Stomach smooth muscle (tissue), 2 donors: Measurements from ENCODE around the gene CYP2C9.

ENCODE experiments used
- H3K27ac ChIP-seq: one replicate; pipeline ENCODE4 v1.7.0; 2013; ENCODE audit warnings: mild to moderate bottlenecking, low read length, inconsistent platforms
- H3K27me3 ChIP-seq, 2 donors: one replicate each; pipeline ENCODE4 v1.7.0; 2013; ENCODE audit warnings: low read length in 2 of 2; ENCODE audit not compliant: insufficient read depth in 2 of 2, control insufficient read depth in 1 of 2
- H3K36me3 ChIP-seq, 2 donors: one replicate each; pipeline ENCODE4 v1.7.0; 2013; ENCODE audit warnings: low read length in 2 of 2; ENCODE audit not compliant: control insufficient read depth in 2 of 2, insufficient read depth in 2 of 2
- H3K4me1 ChIP-seq: one replicate; pipeline ENCODE4 v1.7.0; 2013; ENCODE audit warnings: low read length; ENCODE audit not compliant: control insufficient read depth, insufficient read depth
- H3K4me3 ChIP-seq, 2 donors: one replicate each; pipeline ENCODE4 v1.7.0; 2013; ENCODE audit warnings: low read length in 2 of 2
- H3K9ac ChIP-seq, 2 donors: one replicate each; pipeline ENCODE4 v1.7.0; 2013; ENCODE audit warnings: low read length in 2 of 2, mild to moderate bottlenecking in 1 of 2
- H3K9me3 ChIP-seq, 2 donors: one replicate each; pipeline ENCODE4 v1.7.0; 2013; ENCODE audit warnings: low read length in 2 of 2; ENCODE audit not compliant: control insufficient read depth in 2 of 2
- donor health status: healthy.
- donor health status: Pancreatic carcinoma.

CYP2C9 gene

DNA sequence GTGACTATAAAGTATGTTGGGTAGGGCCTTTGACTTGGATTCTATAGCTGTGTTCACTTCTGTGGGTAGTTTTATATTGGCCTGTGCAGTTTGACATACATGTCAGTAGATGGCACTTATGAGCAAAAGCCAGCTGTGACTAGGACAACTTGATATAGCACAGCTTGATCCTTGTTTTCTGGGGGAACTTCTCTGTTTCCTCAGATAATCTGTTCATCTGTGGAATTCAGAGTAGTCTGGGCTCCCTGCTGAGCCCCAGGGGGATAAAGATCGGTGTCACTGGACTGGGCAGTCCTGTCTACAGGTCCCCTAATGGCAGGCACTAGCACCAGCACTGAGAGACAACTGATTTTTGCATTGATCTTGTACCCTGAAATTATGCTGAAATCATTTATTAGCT is 25.4 kb downstream of the CYP2C9 start:
- Histone ChIP-seq H3K9ac (no peak overlapping the region), H3K36me3 (no peaks in the 10 kb centered on the region), H3K27ac (no peak overlapping the region), H3K9me3 (no peaks in the 10 kb centered on the region), H3K4me1 (no peaks in the 10 kb centered on the region), H3K4me3 (no peak overlapping the region), H3K27me3 (no peaks in the 10 kb centered on the region)

DNA sequence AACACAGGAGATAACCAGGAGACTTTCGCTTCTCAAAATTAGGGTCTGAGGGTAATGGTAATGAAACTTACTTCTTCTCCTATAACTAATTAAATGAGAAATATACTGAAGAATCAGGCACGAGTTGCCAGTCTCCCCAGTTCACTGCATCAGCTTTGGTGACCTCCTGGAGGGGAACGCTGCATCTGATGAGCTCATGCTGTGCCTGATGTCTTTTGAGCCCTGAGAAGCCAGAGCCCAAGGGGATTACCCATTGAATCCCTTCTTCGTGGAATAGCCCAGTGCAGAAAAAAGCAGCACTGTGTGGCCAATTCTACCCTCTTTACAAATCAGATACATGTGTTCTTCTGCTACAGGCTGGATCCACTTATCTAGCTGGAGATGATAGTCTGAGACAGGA is 45.1 kb downstream of the CYP2C9 start:
- no peaks in the 10 kb centered on the region for H3K36me3 ChIP-seq

DNA sequence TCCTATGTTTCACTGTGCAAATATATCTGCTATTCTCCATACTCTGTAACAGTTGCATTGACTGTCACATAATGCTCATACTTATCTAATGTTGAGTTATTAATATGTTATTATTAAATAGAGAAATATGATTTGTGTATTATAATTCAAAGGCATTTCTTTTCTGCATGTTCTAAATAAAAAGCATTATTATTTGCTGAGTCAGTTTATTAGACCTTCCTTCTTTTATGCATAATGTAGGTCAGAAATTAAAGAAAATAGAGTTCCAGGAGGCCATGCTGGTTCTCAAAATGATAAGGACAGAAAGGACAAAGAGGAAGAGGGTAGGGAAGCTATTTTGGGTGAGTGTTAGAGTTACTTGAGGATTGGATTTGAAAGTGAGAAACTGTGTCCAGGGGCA is 50.7 kb downstream of the CYP2C9 start:
- Histone ChIP-seq H3K27me3 (no peaks in the 10 kb centered on the region), H3K36me3 (no peaks in the 10 kb centered on the region), H3K4me3 (no peak overlapping the region), H3K27ac (no peak overlapping the region), H3K4me1 (no peaks in the 10 kb centered on the region), H3K9ac (no peak overlapping the region), H3K9me3 (peaks cover 4 to 20% of the 10 kb centered on the region in 2 donors)

More for the DNA sequence above, 45.1 kb downstream of the CYP2C9 start:
- Histone ChIP-seq H3K4me3 (no peak overlapping the region), H3K9me3 (peaks cover 0 to 3% of the 10 kb centered on the region in 2 donors), H3K27me3 (no peaks in the 10 kb centered on the region), H3K4me1 (no peaks in the 10 kb centered on the region), H3K9ac (no peak overlapping the region), H3K27ac (no peak overlapping the region)

DNA sequence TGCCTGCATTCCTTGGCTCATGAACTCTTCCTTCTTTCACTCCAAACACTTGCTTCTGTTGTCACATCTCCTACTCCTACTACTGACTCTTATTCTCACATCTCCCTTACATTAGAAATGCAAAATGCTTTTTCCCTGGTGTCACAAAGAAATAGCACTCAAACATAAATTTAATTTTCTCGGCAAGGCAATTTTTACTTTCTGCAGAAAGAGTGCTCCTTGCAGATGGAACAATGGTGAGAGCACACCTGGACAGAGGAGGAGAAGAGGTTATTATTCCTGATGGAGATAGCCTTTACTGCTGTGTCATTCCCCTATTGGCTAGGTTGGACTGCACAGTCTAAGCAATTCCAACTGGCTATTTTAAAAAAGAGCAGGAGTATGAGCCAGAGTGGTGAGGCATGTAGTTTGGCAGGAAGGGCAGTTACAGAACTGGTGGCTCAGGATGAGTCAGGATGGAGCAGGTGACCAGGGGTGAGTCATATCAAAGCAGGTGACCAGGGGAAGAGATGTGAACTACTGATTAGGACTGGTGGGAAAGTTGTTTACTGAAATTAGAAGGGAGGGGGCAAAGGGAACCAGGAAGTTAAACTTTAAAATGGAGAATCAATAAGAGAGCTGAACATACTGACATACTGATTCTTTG is 52.9 kb downstream of the CYP2C9 start:
- H3K9me3 ChIP-seq = peaks cover 4 to 20% of the 10 kb centered on the region in 2 donors
- H3K36me3 ChIP-seq = no peaks in the 10 kb centered on the region
- no peaks in the 10 kb centered on the region for H3K27me3 ChIP-seq
- no peak overlapping the region for H3K9ac ChIP-seq
- H3K4me1 ChIP-seq = no peaks in the 10 kb centered on the region
- H3K4me3 ChIP-seq = no peak overlapping the region
- no peak overlapping the region for H3K27ac ChIP-seq

DNA sequence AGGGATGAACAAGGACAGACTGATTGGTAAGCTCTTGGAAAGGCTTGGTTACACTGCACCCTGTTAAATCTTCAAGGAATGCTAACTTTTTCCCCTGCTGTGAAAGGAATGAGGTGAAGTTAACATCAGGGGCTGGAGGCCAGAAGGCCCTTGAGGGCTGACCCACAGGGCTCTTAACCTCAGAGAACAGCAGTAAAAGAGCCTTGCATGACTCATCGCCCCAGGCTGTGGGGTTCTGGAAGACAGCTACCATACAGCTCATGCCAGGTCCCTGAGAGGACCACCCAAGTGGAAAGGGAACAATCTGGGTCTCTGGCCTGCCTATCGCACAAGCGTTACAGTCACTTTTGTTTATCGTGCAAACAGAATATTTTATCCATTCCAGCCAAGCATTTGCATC is 54.4 kb downstream of the CYP2C9 start:
- Histone ChIP-seq H3K9ac (no peak overlapping the region), H3K27ac (no peak overlapping the region)

DNA sequence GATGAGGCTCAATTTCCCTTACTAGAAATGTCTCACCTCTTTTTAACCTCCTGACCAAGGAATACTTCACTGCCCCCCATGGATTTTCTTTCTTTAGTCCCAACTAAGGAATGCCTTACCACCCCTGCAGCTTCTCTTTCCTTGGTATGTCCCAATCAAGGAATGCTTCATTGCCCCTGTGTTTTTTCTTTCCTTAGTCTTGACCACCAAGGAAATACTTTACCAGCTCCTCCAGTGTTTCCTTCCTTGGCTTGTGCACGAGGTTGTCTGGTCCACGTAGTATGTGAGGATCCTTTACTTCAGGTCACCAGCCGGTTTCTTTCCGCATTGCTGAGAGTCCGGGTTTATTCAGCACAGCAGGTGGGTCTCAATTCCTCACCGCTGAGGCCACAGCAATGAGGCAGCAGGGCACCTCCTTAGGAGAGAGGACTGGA is 59.3 kb downstream of the CYP2C9 start:
- Histone ChIP-seq H3K4me1 (no peaks in the 10 kb centered on the region), H3K4me3 (no peak overlapping the region), H3K9me3 (peaks cover 0 to 2% of the 10 kb centered on the region in 2 donors), H3K27ac (no peak overlapping the region), H3K27me3 (no peaks in the 10 kb centered on the region), H3K36me3 (no peaks in the 10 kb centered on the region), H3K9ac (no peak overlapping the region)

More for the DNA sequence above, 54.4 kb downstream of the CYP2C9 start:
- H3K9me3 ChIP-seq = peaks cover 4 to 20% of the 10 kb centered on the region in 2 donors
- H3K4me3 ChIP-seq = no peak overlapping the region
- no peaks in the 10 kb centered on the region for H3K4me1 ChIP-seq
- no peaks in the 10 kb centered on the region for H3K27me3 ChIP-seq
- H3K36me3 ChIP-seq = no peaks in the 10 kb centered on the region

DNA sequence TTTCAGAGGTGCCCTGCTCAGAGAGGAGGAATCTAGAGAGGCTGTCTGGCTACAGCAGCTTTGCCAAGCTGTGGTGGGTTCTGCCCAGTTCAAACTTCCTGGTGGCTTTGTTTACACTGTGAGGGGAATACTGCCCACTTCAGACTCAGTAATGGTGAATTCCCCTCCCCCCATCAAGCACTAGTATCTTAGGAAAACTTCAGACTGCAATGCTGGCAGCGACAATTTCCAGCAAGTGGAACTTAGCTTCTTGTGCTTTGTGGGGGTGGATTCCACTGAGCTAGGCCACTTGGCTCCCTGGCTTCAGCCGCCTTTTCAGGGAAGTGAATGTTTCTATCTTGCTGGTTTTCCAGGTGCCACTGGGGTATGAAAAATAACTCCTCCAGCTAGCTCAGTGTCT is 88.0 kb downstream of the CYP2C9 start:
- no peak overlapping the region for H3K27ac ChIP-seq
- no peaks in the 10 kb centered on the region for H3K4me1 ChIP-seq
- no peak overlapping the region for H3K9ac ChIP-seq

DNA sequence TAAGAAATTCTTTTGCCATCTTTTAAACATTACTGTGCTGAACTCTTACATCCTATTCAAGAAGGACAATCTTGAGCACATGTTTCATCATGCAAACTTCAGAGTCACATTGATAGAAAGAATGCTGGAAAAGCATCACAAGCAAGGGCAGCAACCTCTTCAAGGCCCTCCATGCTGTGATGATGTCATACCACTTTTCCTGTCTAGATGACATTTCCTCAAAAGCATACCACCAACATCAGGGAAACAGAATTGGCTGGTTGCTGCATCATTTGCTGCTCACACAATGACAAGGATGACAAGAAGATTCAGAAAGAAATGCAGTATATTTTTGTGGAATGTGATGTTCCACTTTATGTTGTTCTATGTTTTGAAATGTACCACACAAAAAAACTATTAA is 93.2 kb downstream of the CYP2C9 start:
- Histone ChIP-seq H3K9ac (no peak overlapping the region), H3K27me3 (no peaks in the 10 kb centered on the region), H3K36me3 (no peaks in the 10 kb centered on the region), H3K4me1 (no peaks in the 10 kb centered on the region), H3K27ac (no peak overlapping the region), H3K4me3 (no peak overlapping the region), H3K9me3 (no peaks in the 10 kb centered on the region)

More for the DNA sequence above, 88.0 kb downstream of the CYP2C9 start:
- H3K36me3 ChIP-seq = no peaks in the 10 kb centered on the region
- no peaks in the 10 kb centered on the region for H3K9me3 ChIP-seq
- no peaks in the 10 kb centered on the region for H3K27me3 ChIP-seq
- H3K4me3 ChIP-seq = no peak overlapping the region

DNA sequence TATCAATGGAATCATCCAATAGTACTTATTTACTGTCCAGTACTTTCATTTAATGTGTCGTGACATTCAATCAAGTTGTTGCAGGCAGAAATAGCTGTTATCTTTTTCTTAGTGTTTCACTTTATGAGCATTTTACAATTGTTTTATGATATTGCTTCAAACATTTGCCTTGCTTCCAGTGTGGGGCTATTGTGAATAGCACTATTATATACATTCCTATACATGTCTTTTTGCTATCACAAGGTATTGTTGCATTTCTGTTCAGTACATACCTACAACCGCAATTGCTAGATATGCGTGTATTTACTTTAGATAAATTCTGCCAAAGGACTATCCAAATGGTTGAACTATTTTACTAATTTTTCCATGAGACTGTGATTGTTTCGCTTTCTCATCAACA is 95.9 kb downstream of the CYP2C9 start:
- Histone ChIP-seq H3K36me3 (no peaks in the 10 kb centered on the region), H3K27ac (no peak overlapping the region), H3K27me3 (no peaks in the 10 kb centered on the region), H3K4me3 (no peak overlapping the region), H3K9me3 (no peaks in the 10 kb centered on the region), H3K9ac (no peak overlapping the region), H3K4me1 (no peaks in the 10 kb centered on the region)

DNA sequence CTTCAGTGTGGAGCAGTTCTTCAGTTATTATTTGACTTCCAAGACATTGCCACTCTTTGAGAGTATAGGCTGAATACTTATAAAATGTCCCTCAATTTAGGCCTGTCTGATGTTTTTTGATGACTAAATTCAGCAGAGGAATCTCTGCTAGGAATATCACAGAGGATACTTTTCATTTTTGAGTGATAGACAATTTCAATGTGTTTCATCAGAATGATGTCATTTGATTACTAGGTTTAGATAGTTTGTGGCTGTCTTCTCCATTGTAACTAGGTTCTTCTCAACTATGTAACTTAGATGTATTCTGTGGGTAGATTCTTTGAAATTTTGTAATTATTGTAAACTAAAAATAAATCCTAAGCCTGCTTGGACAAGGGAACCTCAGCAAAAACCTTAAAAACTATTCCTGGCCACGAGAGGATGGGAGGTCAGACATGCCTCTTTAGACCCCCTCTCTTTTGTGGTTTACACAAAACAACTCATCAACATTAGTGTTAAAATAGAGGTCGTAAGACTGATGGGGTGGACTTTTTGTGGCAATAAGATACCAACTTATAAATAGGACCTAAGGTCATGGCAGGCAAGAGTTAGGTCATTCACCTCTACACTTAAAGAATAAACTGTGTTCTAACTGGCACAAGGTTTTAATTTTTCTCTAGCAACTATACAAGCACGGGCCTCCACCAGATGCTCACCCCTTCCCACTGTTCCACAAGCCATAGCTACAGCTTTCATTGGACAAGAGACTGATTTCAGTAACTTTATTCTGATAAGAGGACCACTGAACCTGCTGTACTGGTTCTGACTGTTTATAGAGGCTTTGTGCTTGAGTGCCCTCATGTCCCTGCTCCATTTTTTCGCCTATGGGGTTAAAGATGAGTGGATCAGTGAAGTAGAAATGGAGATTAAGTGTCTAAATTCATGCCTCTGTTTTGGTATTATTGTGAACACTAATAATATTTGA is 97.2 kb downstream of the CYP2C9 start:
- H3K4me3 ChIP-seq = no peak overlapping the region
- H3K9me3 ChIP-seq = no peaks in the 10 kb centered on the region
- no peak overlapping the region for H3K27ac ChIP-seq
- H3K36me3 ChIP-seq = no peaks in the 10 kb centered on the region
- no peak overlapping the region for H3K9ac ChIP-seq
- no peaks in the 10 kb centered on the region for H3K27me3 ChIP-seq
- H3K4me1 ChIP-seq = no peaks in the 10 kb centered on the region

DNA sequence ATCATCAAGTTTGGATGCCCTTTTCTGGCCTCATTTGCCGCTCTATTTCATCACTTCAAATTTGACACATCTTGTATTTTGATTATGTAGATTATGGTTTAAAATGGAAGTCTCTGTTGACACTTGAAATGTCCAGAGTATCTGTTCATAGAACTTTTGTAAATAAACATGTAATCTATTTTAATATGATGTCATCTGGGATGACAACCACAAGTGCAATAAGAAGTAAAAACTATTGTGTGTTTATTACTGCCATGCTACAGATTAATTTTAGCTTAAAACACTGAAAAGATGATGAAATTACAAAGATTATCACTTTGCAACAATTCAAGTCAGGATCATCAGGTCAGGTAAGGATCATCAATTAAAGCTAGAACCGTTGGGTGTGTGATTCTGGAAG is 100.8 kb downstream of the CYP2C9 start:
- no peaks in the 10 kb centered on the region for H3K36me3 ChIP-seq
- H3K27me3 ChIP-seq = no peaks in the 10 kb centered on the region
- H3K9me3 ChIP-seq = peaks cover 0 to 3% of the 10 kb centered on the region in 2 donors

More for the DNA sequence above, 100.8 kb downstream of the CYP2C9 start:
- H3K4me1 ChIP-seq = no peaks in the 10 kb centered on the region
- H3K9ac ChIP-seq = no peak overlapping the region
- H3K4me3 ChIP-seq = no peak overlapping the region
- no peak overlapping the region for H3K27ac ChIP-seq
